Spleen (tissue), 11 donors: ENCODE data around the gene TGFBI. TPM values are rescaled to one million over a fixed set of nuclear protein-coding genes. Genes with fewer than 3 reads are reported as not detected.
A peak's percentile ranks its signal among the peaks of the same experiment; 100 is the strongest.

Experiments
- DNase-seq: peaks from one replicate; pipeline ENCODE4 v3.0.0-alpha.2; 2020
- H3K27ac ChIP-seq, 8 donors: fragments of 200-600 bp; sonication (generic) in 7 of 8; 1 replicate in 4 of 8; 2 replicates in 4 of 8; pipeline versions ENCODE4 v1.5.0 to v1.8.0; 2016 to 2021; ENCODE audit warnings: inconsistent platforms in 4 of 8, mild to moderate bottlenecking in 4 of 8, moderate library complexity in 1 of 8
- H3K27me3 ChIP-seq, 7 donors: fragments of 200-600 bp; sonication (generic) in 6 of 7; replicated peaks in 1 of 7; 1 replicate in 4 of 7; 2 replicates in 3 of 7; pipeline versions ENCODE4 v1.5.0 to v1.8.0; 2016 to 2021; ENCODE audit warnings: inconsistent platforms in 3 of 7, mild to moderate bottlenecking in 1 of 7
- H3K36me3 ChIP-seq, 6 donors: fragments of 200-600 bp; sonication (generic) in 5 of 6; 1 replicate in 4 of 6; 2 replicates in 2 of 6; pipeline versions ENCODE4 v1.5.0 to v1.8.0; 2016 to 2021; ENCODE audit warnings: inconsistent platforms in 2 of 6
- H3K4me1 ChIP-seq, 6 donors: fragments of 200-600 bp; sonication (generic) in 5 of 6; 1 replicate in 3 of 6; 2 replicates in 3 of 6; pipeline versions ENCODE4 v1.5.0 to v1.8.0; 2016 to 2021; ENCODE audit warnings: inconsistent platforms in 3 of 6
- H3K4me3 ChIP-seq, 8 donors: fragments of 200-600 bp; sonication (generic) in 7 of 8; 1 replicate in 4 of 8; 2 replicates in 4 of 8; pipeline versions ENCODE4 v1.5.0 to v1.8.0; 2016 to 2021; ENCODE audit warnings: inconsistent platforms in 4 of 8, mild to moderate bottlenecking in 4 of 8, moderate library complexity in 2 of 8
- H3K9me3 ChIP-seq, 8 donors: fragments of 200-600 bp; sonication (generic) in 7 of 8; 1 replicate in 4 of 8; 2 replicates in 4 of 8; pipeline versions ENCODE4 v1.5.0 to v1.8.0; 2016 to 2021; ENCODE audit warnings: inconsistent platforms in 4 of 8
- CTCF ChIP-seq, 11 experiments: fragments of 200-600 bp in 7 of 11; fragments of 450-650 bp in 4 of 11; sonication (generic) in 4 of 11; IDR thresholded peaks in 8 of 11; conservative IDR thresholded peaks in 3 of 11; 1 replicate in 7 of 11; 2 replicates in 4 of 11; pipeline versions ENCODE4 v1.4.0 to v1.8.0; 2016 to 2021; ENCODE audit warnings: antibody characterized with exemption in 11 of 11, inconsistent platforms in 4 of 11, mild to moderate bottlenecking in 1 of 11
- POLR2A ChIP-seq, 3 donors: fragments of 450-650 bp; IDR thresholded peaks; one replicate each; pipeline ENCODE4 v1.5.1; 2017; ENCODE audit warnings: antibody characterized with exemption in 3 of 3, mild to moderate bottlenecking in 1 of 3
- POLR2AphosphoS5 ChIP-seq, 3 donors: sonication (generic); formaldehyde crosslinking; IDR thresholded peaks; one replicate each; pipeline ENCODE4 v1.5.1; 2017; ENCODE audit warnings: antibody characterized with exemption in 3 of 3
- WGBS, 5 donors: extraction: QIAGEN DNeasy Blood & Tissue Kit in 3 of 5; methylation state at CpG; one replicate each; pipeline versions ENCODE4 v1.1.5 to v1.1.7; 2013 to 2018; 5-methylcytosine and 5-hydroxymethylcytosine counted together
- intact Hi-C: fragments of 100-400 bp; cut with DNase I; formaldehyde crosslinking; loops from one replicate; pipeline ENCODE4 v1.15.0; 2023; ENCODE audit warnings: low total_unique reads
- polyA plus RNA-seq, 3 donors: library from polyadenylated mRNA; stranded (reverse); fragments of 200-250 nt; gene quantifications; one replicate each; pipeline ENCODE4 v1.2.1, GENCODE V29; 2013
- total RNA-seq, 7 donors: library from RNA; depleted of rRNA in 3 of 7; stranded (reverse); fragments of >200 nt in 3 of 7; fragmentation: NEBNext Ultra II Directional in 4 of 7; extraction: Animal tissue kit (Norgen Biotek cat#: 25700) in 4 of 7; gene quantifications; one replicate each; pipeline versions ENCODE4 v1.1.0 to v1.2.1, GENCODE V29; 2016 to 2021
- donor health status: healthy with polysubstance abuse.
- donor health status: DM: no; HTN: no; CAD: no; lungs with moderate emphysema.
- donor health status: DM: no; HTN: no; CAD: no.
- donor health status: Bipolar disorder and iron deficiency.
- donor health status: healthy.
- donor health status: DM: no; HTN: no; CAD: no.
- donor health status: DM: yes; HTN: yes; CAD: no.

Gene TGFBI
- total and polyA plus RNA-seq, 10 donors = 31.0 to 214 (median 149) TPM

GRCh38 chr5:136000932-136001331 lies 27.9 kb upstream of the TGFBI start:
- Histone ChIP-seq H3K27ac (peak overlapping the region in 3 of 8 donors; percentile 6 to 57 (median 14)), H3K4me3 (no peak overlapping the region), H3K9me3 (no peaks in the 10 kb centered on the region), H3K36me3 (no peaks in the 10 kb centered on the region), H3K27me3 (peaks cover 0 to 4% (median 0%) of the 10 kb centered on the region in 7 donors), H3K4me1 (peaks cover 0 to 34% (median 4%) of the 10 kb centered on the region in 6 donors)
- intact Hi-C loops = no loop called here
- WGBS, 5 donors = 44 to 73% (median 58%) methylated on average over 3 of the region's 3 CpGs
- no peak for DNase-seq
- TF ChIP-seq POLR2A (IDR thresholded peaks at IDR 0.05) (no peak), CTCF (IDR thresholded peaks at IDR 0.05 in 8 of 11, conservative IDR thresholded peaks at IDR 0.05 in 3 of 11) (no peak), POLR2AphosphoS5 (IDR thresholded peaks at IDR 0.05) (no peak)

- WGBS, 5 donors = 30 to 70% (median 48%) methylated on average over 4 to 5 of the region's 5 CpGs
- H3K4me1 ChIP-seq = peaks cover 0 to 34% (median 4%) of the 10 kb centered on the region in 6 donors
- no peaks in the 10 kb centered on the region for H3K9me3 ChIP-seq
- intact Hi-C loops = no loop called here
- TF ChIP-seq POLR2AphosphoS5 (IDR thresholded peaks at IDR 0.05) (no peak), CTCF (IDR thresholded peaks at IDR 0.05 in 8 of 11, conservative IDR thresholded peaks at IDR 0.05 in 3 of 11) (no peak), POLR2A (IDR thresholded peaks at IDR 0.05) (no peak)
- no peaks in the 10 kb centered on the region for H3K36me3 ChIP-seq
- H3K27ac ChIP-seq = peak overlapping the region in 3 of 8 donors; percentile 6 to 57 (median 14)
- peaks cover 0 to 4% (median 0%) of the 10 kb centered on the region in 7 donors for H3K27me3 ChIP-seq
- no peak overlapping the region for H3K4me3 ChIP-seq
- DNase-seq = no peak
Measured at GRCh38 chr5:136001466-136001981, 27.3 kb upstream of the TGFBI start.

GRCh38 chr5:136004436-136004835 lies 24.4 kb upstream of the TGFBI start:
- H3K4me1 ChIP-seq = peaks cover 0 to 26% (median 4%) of the 10 kb centered on the region in 6 donors
- intact Hi-C loops = no loop called here
- H3K36me3 ChIP-seq = no peaks in the 10 kb centered on the region
- TF ChIP-seq POLR2AphosphoS5 (IDR thresholded peaks at IDR 0.05) (no peak), CTCF (IDR thresholded peaks at IDR 0.05 in 8 of 11, conservative IDR thresholded peaks at IDR 0.05 in 3 of 11) (no peak), POLR2A (IDR thresholded peaks at IDR 0.05) (no peak)
- no peak overlapping the region for H3K27ac ChIP-seq
- H3K27me3 ChIP-seq = no peaks in the 10 kb centered on the region
- DNase-seq = no peak
- H3K9me3 ChIP-seq = no peaks in the 10 kb centered on the region
- WGBS, 5 donors = 93 to 97% (median 94%) methylated on average over 3 of the region's 3 CpGs
- no peak overlapping the region for H3K4me3 ChIP-seq

- intact Hi-C loops = no loop called here
- H3K9me3 ChIP-seq = no peaks in the 10 kb centered on the region
- DNase-seq = no peak
- H3K4me3 ChIP-seq = no peak overlapping the region
- no peaks in the 10 kb centered on the region for H3K27me3 ChIP-seq
- no peaks in the 10 kb centered on the region for H3K36me3 ChIP-seq
- TF ChIP-seq POLR2A (IDR thresholded peaks at IDR 0.05) (no peak), POLR2AphosphoS5 (IDR thresholded peaks at IDR 0.05) (no peak), CTCF (IDR thresholded peaks at IDR 0.05 in 8 of 11, conservative IDR thresholded peaks at IDR 0.05 in 3 of 11) (no peak)
- H3K27ac ChIP-seq = no peak overlapping the region
- WGBS, 5 donors = 75 to 84% (median 80%) methylated on average over 9 of the region's 9 CpGs
- H3K4me1 ChIP-seq = peaks cover 0 to 18% (median 5%) of the 10 kb centered on the region in 6 donors
Measured at GRCh38 chr5:136005476-136005875, 23.3 kb upstream of the TGFBI start.
